Putamen (tissue), 1 donor: ENCODE measurements around the gene GTSE1.
"Not testable (repeated sequence)": the region's sequence is repeated elsewhere in the genome, so short reads cannot be mapped to it uniquely, and the experiment has no call there.

Experiments used
- DNase-seq: peaks from one replicate; pipeline ENCODE4 v3.0.0-alpha.2; 2016; ENCODE audit warnings: low spot score

Gene GTSE1, protein sequence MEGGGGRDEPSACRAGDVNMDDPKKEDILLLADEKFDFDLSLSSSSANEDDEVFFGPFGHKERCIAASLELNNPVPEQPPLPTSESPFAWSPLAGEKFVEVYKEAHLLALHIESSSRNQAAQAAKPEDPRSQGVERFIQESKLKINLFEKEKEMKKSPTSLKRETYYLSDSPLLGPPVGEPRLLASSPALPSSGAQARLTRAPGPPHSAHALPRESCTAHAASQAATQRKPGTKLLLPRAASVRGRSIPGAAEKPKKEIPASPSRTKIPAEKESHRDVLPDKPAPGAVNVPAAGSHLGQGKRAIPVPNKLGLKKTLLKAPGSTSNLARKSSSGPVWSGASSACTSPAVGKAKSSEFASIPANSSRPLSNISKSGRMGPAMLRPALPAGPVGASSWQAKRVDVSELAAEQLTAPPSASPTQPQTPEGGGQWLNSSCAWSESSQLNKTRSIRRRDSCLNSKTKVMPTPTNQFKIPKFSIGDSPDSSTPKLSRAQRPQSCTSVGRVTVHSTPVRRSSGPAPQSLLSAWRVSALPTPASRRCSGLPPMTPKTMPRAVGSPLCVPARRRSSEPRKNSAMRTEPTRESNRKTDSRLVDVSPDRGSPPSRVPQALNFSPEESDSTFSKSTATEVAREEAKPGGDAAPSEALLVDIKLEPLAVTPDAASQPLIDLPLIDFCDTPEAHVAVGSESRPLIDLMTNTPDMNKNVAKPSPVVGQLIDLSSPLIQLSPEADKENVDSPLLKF

DNA sequence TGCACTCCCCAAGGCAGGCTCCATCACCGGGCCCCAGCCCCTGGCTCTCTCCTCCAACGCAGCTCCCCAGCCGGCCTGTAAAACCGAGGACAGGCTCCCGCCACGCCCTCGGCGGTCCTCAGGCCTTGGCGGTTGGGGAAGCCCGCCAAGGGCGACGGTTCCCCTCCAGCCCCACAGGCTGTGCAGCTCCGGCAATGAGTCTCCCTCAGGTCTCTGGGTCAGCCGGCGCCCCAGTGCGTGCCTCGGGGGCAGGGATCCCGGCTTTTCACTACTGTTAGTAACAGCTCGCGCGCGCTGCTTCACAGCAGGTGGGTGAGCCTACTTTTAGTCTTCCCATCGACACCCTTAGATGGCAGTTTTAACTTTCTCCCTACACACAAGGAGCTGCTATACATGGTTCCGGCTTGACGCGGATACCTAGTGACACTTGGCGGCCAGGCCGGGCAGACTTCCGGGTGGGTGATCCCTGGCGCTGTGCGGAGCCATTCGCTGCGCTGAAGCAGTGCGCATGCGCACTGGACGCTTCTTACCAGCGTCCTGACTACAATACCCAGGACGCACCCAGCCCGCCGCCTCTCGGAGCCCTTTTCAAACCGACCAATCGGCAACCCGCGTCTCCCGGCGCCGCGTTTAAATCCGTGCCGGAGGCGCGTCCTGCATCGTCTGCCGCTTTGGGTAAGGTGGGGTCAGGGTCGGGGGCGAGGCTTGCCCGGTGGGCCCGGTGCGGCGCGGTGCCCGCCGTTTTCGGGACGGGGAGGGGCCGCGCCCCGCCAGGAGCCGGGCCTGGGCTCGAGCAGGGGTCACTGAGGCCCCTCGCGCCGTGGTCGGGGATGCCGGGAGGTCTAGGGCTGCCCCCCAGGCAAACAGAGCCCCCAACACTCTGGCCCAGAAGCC, at the start of gene GTSE1:
Gene GTSE1, plus strand, starts transcription at position 614 of the 894 bp plus-strand sequence. CDS start 531 bp downstream, outside the sequence.
- peak; percentile 97 for DNase-seq

DNA sequence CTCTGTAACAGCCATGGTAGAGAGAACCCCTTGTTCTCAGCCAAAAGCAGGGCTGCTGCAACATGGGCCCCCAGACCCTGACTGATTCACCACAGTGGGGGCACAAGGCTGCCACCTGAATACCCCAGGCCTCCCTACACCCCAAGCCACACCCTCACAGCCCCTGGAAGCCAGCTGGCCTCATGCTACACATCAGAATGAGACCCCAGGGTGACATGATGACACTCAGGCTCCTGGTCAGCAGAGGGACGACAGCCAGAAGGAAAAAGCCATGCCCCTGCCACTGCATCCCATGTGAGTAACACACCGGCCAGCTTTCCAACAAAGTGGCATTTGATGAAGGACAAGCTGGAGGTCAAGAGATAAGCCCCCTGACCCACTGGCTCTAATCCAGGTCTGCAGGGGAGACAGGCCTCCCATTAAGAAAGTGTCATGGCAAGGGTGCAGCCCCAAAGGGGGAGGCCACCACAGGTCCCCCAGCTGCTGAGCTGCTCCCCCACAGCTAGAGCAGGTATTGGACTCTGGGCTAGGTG, 49.2 kb upstream of the GTSE1 start:
- DNase-seq = no peak

DNA sequence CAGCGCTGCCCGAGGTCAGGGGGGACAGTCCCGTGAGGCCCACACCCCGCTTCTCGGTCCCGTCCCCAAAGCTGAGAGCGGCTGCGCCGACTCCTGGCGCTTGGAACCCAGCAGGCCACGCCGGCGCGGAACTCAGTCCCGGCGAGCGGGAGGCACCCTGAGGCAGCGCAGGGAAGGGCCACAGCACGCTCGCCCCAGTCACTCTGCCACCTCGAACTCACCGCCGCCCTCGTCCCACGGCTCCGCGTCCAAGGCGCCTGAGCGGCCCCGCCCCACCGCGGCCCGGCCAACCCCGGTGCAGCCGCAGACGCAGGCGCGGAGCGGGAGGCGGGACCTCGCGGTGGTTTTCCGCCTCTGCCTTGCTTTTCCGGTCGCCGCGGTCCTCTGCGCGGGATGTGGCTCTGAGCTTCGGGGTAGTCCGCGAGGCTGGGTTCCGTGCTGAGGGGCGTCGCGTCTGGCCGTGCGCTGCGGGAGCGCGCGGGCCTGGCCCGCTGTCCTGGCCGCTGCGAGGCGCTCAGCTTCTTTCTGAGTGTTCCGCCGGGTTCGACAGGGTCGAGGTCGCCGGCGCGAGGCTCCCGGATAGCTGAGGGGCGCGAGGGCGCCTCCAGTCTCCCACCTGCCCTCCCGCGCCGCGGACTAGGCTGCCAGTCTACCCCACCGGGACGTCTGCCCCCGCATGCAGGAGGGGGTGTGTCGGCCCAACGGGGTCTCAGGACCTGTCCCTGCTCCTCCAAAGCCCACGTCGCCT, 46.5 kb upstream of the GTSE1 start, which contains the start of gene CDPF1:
Gene CDPF1, minus strand, starts transcription at position 259 of the 748 bp plus-strand sequence. CDS start 2,009 bp downstream, outside the sequence.
- DNase-seq = peak; percentile 88

DNA sequence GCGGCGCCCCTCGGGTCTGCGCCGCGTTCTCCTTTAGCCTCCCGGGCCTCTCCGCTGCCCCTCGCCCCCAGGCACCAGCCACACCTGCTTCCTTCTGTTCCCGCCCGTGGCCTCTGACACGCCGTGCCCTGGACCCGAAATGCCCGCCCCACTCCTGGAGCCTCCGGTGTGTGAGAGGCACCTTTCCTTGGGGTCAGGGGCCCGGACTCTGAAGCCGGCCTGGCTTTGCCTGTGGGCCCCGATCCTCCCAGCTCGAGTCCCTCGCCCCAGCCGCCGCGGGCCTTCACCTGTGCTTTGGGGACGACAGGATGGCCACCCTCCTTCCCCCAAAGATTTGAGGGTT, 45.9 kb upstream of the GTSE1 start:
- no peak for DNase-seq

DNA sequence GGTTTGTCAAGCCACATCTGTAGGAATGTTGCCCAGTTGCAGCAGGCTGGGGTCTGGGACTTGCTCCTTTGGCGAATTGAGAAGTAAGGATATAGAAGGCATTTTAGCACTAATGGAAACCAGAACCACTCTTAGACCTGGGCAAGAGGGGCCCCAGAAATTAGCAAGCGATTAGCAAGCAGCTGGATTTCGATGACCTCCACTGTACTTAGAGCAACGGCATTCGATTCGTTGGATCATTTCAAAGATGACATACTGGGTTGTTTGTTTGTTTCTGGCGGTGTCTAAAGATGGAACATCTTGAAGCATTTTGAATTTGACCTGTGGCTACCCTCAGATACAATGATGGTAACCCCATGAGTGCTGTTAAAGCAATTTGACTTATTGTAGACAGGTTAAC, 45.4 kb upstream of the GTSE1 start:
- no peak for DNase-seq

DNA sequence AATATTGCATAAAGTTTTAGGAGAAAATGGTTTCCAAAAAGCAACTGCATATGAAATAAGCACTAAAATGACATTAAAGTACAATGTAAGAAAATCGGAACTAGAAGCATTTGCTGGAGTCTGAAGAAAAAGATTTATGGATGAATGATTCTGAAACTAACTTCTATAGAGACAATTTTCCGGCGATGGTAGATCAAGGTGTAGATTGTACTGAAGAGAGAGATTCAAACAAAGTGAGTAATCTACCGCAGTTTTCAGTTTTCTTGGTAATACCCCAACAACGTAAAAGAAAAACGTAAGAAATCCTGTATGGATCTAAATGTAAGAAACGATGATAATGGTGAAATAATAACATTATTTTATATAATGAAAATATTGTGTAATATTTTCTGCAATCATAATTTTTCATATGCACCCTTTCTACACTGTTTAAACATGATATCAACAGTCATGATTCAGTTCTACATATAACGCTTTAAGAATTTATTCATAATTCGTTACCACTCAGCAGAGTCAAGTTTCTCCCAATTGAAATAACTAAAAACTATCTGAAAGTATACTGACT, 44.8 kb upstream of the GTSE1 start:
- DNase-seq = no peak

DNA sequence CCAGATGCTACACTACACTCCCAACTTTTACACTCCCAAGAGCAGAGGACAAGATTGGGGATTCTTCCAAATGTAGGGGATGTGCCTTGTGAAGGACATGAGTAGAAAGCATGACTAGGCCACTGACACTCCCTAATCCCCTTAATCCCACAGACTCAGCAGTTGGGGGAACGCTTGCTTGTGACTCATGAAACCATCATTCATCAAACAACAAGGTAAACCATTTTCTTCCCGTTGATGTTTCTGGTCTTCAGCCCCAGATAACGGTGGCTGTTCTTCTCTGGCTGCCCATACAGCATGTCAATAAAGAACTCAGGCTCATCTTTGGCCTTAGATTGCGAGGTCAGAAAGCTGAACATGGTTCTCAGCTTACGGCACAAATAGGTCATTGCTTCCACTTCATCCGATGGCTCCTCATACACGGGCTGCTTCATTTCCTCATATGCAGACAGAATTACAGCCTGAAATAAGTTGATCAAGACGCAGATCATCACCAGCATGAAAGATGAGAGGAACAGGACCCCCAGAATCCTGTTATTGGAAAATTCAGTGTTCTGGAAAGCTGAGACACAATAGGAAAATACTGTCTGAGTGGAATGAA, 40.2 kb upstream of the GTSE1 start:
- no peak for DNase-seq

DNA sequence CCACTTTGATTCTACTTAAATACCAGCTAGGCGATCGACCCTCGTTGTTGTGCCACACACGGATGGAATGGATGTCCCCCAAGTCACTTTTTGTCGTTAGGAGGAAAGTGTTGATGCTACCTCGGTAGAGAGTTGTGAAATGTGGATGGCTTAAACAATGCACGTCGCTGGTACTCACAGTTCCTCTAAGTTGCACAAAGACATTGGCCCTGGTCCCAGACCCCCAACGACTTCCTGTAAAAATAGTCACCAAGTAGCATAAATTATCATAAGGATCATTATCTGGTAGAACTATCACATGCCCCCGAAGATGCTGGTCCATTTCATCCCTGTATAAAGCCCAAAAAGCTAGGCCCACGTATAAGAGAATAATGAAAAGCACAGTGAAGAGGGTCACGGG, 37.3 kb upstream of the GTSE1 start:
- DNase-seq = no peak

DNA sequence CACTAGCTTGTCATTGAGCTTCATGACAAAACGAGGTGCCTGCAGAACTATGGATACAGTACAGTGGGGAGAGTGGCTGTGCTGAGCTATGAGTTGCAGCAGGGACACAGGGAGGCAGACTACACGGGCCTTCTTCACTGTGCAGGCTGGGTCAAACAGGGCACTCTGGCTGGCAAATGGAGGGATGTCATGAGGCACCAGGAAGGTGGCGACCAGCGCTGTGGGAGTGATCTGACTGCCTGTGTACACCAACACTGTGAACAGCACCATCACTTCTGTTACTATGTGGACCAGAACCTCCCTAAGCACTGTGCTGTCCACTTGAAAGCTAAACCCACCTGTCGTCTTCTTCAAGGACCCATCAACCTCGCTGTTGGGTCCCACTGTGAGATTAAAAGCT, 36.6 kb upstream of the GTSE1 start:
- no peak for DNase-seq

DNA sequence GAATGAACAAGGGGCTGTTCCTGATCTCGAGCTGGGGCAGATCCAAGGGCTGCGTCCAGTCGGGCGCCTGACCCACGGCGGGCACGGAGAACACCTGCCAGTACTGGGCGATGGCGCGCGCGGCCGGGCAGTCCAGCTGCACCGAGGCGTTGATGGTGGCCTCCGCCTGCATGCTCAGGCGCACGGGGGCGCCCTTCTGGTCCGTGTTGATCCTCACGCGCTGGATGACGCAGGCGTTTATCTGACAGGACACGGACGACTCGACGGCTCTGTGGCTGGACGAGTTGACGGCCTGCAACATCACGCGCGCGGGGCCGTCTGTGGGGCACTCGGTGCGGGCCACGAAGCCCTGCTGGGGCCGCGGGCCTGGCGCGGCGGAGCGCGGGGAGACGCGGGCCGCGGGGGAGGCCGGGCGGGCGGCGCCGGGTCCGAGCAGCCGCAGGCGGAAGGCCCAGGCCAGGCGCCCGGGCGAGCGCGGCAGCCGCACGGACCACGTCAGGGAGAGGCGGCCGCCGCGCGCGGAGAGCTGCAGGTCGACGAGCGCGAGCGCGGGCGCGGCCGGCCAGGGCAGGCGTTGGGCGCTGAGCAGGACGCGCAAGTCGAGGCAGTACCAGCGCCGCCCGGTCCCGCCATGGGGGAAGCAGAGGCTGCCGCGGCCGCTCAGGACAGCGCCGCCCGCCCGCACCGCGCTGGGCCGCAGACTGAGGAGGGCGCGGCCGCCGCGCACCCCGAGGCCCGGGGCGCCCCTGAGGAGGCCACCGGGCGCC, 34.0 kb upstream of the GTSE1 start:
- no peak for DNase-seq

DNA sequence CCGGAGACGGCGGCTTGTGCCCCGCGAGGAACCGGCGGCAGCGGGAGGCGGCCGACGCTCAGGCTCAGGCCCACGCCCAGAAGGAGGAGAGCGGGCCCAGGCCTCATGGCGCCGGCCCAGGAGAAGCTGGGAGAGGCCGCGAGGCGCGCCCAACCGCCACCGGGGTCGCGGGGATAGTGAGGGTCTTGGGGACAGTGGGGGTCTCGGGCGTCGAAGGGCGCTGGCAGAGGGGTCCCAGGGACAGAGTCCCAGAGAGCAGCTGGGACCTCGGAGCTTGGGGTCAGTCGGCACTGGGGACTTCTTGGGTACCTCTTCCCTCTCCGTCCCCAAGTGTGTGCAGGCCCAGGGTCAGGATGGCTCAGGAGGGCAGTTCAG, 33.5 kb upstream of the GTSE1 start, which contains the start of gene PKDREJ:
Gene PKDREJ, minus strand, starts transcription at position 128 of the 375 bp plus-strand sequence. Its CDS starts 21 bp downstream, at position 107.
- no peak for DNase-seq

DNA sequence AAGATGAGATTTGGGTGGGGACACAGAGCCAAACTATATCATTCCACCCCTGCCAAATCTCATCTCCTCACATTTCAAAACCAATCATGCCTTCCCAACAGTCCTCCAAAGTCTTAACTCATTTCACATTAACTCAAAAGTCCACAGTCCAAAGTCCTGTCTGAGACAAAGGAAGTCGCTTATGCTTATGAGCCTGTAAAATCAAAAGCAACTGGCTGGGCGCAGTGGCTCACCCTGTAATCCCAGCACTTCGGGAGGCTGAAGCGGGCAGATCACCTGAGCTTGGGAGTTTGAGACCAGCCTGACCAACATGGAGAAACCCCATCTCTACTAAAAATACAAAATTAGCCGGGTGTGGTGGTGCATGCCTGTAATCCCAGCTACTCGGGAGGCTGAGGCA, 32.1 kb upstream of the GTSE1 start:
- DNase-seq = not testable (repeated sequence)

DNA sequence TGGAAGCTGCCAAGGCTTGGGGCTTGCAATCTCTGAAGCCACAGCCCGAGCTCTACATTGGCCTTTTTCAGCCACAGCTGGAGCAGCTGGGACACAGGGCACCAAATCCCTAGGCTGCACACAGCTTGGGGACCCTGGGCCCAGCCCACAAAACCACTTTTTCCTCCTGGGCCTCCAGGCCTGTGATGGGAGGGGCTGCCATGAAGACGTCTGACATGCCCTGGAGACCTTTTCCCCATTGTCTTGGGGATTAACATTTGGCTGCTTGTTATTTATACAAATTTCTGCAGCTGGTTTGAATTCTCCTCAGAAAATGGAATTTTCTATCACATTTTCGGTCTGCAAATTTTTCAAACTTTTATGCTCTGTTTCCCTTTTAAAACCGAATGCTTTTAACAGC, 31.0 kb upstream of the GTSE1 start:
- DNase-seq = not testable (repeated sequence)

DNA sequence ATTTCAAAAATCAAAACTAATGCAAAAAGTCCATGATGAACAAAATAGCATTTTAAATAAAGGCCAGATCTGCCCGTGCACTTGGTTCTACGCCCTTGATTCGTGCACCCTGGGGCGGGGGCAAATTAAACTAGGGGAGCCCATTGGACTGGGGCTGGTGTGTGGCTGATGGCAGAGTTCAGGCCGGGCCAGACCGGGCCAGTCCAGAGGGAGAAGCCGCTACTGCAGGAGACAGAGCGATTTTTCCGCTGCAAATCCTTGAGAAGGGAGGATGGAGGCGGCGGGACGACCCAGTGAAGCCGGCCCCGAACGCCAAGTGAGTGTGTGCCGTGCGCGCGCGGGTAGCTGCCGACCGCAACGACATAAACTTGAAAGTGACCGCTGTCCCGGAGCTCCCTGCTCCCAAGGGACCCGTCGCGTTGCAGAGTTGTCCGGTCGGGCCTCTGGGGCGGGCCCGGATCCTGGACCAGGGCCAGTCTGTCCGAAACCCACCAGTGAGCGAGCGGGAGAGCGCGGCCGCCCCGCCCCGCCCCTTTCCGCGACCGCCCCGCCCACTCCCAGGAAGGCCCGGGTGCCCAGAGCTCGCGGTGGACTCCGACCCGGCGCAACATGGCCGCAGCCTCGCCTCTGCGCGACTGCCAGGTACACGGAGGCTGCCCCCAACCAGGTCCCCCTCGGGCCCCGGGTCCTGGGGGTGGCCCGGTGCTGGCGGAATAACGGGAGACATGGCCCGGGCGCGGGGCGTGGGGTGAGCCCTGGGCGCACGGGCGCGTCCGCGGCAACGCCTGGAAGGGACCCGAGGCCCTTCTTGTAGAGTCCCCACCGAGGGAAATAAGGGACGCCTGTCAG, 29.0 kb upstream of the GTSE1 start, which contains the start of gene TTC38:
Gene TTC38, plus strand, starts transcription at position 578 of the 849 bp plus-strand sequence. Its CDS starts 32 bp downstream, at position 610.
- DNase-seq = peak; percentile 85

DNA sequence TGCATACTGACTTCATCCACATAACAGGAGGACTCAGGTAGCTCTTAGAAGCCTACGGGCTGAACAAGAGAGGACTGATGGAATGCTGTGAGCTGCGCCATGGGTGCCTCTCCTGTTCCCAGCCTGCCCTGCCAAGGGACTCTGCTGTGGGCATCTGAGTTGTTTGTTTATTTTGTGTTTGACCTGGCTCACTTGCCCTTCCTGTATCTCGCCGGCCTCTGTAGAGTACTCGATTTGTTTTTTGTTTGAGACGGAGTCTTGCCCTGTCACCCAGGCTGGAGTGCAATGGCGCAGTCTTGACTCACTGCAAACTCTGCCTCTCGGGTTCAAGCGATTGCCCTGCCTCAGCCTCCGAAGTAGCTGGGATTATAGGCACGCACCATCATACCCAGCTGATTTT, 27.1 kb upstream of the GTSE1 start:
- no peak for DNase-seq

DNA sequence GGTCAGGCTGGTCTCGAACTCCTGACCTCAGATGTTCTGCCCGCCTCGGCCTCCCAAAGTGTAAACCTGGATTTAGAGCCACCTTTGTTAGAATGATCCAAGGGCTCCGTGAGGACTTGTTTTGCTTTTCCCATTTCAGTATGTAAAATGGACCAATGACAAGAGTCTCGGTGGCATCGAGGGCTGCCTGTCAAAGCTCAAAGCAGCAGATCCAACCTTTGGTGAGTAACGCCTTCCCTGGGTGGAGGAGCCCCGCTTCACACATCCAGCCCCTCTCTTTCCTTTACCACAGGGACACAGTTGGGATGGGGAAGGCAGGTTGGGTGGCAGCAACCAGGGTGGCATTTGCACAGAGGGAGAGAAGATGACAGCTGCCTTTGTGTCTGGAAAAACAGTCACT, 24.5 kb upstream of the GTSE1 start:
- DNase-seq = no peak

DNA sequence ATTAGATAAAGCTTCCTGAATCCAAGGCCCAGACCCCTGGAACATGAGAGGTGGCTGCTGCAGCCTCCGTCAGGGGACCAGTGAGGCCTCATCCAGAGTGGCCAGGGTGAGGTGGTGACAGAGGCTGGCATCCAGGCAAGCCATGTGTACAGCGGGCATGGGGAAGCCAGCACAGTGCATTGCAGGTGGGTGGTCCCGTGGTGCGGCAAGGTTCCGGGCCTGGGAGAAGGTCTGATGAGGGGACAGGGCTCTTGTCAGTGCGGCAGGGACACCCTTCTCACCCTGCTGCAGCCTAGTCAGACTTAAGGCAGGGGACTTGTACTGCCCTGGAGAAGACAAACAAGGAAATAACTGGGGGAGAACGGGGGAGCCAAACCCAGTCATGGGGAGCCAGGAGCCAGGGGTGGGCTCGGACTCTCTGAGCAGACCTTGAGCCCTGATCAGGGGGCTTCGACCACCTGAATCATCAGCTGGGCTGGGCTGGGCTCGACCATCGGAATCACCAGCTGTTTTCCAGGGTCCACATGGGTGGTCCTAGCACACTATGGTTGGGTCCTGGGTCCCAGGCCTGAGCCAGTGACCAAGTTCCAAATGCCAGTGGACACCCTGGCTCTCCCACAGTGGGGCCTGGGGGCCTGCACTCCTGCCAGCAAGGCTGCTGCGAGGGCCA, 23.8 kb upstream of the GTSE1 start:
- no peak for DNase-seq
